Neural cell (in vitro differentiated cells): ENCODE results near the gene DZIP1L.

Source experiments
- CTCF ChIP-seq: fragments of 450-650 bp; IDR thresholded peaks from 2 replicates; pipeline ENCODE4 v1.5.1; 2014; ENCODE audit warnings: antibody characterized with exemption, mild to moderate bottlenecking, moderate library complexity; ENCODE audit not compliant: poor library complexity, severe bottlenecking
- EP300 ChIP-seq: fragments of 450-650 bp; conservative IDR thresholded peaks from 2 replicates; pipeline ENCODE4 v1.6.1; 2014; ENCODE audit warnings: antibody characterized with exemption, mild to moderate bottlenecking, moderate library complexity; ENCODE audit not compliant: poor library complexity, severe bottlenecking
- EZH2 ChIP-seq: fragments of 200-600, 300-800 bp; shearing (Covaris generic), sonication (generic); IDR thresholded peaks from 2 replicates; pipeline ENCODE4 v1.6.1; 2014; ENCODE audit warnings: antibody characterized with exemption, low read length, borderline replicate concordance, mild to moderate bottlenecking; ENCODE audit not compliant: insufficient read depth, poor library complexity, severe bottlenecking
- MXI1 ChIP-seq: fragments of 450-650 bp; conservative IDR thresholded peaks from 2 replicates; pipeline ENCODE4 v1.6.1; 2014; ENCODE audit warnings: antibody characterized with exemption, mild to moderate bottlenecking; ENCODE audit not compliant: poor library complexity, severe bottlenecking
- RAD21 ChIP-seq: fragments of 450-650 bp; conservative IDR thresholded peaks from 2 replicates; pipeline ENCODE4 v1.6.1; 2014; ENCODE audit warnings: antibody characterized with exemption, mild to moderate bottlenecking, moderate library complexity
- SMC3 ChIP-seq: fragments of 450-650 bp; conservative IDR thresholded peaks from 2 replicates; pipeline ENCODE4 v1.6.1; 2014; ENCODE audit warnings: antibody characterized with exemption, mild to moderate bottlenecking, moderate library complexity; ENCODE audit not compliant: poor library complexity
- TF ChIP-seq, protein P1 (sequence below): IDR thresholded peaks from 2 replicates; pipeline ENCODE4 v1.6.1; 2012; ENCODE audit warnings: borderline replicate concordance

DNA sequence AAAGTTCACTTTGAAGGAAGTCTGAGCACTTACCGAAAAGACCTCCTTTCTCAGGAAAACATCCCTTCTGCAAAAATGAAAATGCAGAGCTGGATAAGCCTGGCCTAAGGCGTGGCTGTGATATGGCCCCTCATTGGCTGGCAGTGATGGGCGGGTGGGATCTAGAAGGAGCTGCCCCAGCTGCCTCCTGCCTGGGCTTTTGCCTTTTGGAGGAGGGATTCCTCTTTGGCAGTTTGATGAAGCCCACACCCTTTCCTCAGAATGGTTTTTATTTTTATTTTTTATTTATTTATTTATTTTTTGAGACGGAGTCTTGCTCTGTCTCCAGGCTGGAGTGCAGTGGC lies 4.0 kb upstream of the DZIP1L start:
- TF ChIP-seq CTCF (no peak), SMC3 (no peak), MXI1 (no peak), EZH2 (no peak), EP300 (no peak), RAD21 (no peak)
- TF ChIP-seq, protein P1, sequence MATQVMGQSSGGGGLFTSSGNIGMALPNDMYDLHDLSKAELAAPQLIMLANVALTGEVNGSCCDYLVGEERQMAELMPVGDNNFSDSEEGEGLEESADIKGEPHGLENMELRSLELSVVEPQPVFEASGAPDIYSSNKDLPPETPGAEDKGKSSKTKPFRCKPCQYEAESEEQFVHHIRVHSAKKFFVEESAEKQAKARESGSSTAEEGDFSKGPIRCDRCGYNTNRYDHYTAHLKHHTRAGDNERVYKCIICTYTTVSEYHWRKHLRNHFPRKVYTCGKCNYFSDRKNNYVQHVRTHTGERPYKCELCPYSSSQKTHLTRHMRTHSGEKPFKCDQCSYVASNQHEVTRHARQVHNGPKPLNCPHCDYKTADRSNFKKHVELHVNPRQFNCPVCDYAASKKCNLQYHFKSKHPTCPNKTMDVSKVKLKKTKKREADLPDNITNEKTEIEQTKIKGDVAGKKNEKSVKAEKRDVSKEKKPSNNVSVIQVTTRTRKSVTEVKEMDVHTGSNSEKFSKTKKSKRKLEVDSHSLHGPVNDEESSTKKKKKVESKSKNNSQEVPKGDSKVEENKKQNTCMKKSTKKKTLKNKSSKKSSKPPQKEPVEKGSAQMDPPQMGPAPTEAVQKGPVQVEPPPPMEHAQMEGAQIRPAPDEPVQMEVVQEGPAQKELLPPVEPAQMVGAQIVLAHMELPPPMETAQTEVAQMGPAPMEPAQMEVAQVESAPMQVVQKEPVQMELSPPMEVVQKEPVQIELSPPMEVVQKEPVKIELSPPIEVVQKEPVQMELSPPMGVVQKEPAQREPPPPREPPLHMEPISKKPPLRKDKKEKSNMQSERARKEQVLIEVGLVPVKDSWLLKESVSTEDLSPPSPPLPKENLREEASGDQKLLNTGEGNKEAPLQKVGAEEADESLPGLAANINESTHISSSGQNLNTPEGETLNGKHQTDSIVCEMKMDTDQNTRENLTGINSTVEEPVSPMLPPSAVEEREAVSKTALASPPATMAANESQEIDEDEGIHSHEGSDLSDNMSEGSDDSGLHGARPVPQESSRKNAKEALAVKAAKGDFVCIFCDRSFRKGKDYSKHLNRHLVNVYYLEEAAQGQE = no peak
